NCI-H2196 treated with DMSO at 0.1 percent for 48 hours (cell line): ENCODE measurements around the gene HSPA5.
"Not testable (repeated sequence)": the region's sequence is repeated elsewhere in the genome, so short reads cannot be mapped to it uniquely, and the experiment has no call there.

Source experiments
- DNase-seq: peaks from one replicate; lab custom pipeline; 2025; ENCODE audit not compliant: unreplicated experiment; lab: John Stamatoyannopoulos, UW

HSPA5 gene

DNA sequence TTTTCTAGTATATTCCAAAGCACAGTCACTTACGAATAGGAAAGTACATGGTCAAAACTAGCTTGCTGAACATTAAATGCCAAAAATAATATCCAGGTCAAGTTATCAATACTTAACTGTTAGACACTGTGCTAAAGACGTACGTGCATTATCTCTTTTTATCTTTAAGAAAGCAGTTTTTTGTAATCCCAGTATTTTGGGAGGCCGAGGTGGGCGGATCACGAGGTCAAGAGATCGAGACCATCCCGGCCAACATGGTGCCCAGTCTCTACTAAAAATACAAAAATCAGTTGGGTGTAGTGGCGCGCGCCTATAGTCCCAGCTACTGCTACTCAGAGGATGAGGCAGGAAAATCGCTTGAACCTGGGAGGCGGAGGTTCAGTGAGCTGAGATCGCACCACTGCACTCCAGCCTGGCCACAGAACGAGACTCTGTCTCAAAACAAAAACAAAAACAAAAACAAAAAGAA is 2.7 kb upstream of the HSPA5 start:
- DNase-seq: no peak

GRCh38 chr9:125241863-125242739 is 958 bp upstream of the HSPA5 start:
- DNase-seq: no peak

DNA sequence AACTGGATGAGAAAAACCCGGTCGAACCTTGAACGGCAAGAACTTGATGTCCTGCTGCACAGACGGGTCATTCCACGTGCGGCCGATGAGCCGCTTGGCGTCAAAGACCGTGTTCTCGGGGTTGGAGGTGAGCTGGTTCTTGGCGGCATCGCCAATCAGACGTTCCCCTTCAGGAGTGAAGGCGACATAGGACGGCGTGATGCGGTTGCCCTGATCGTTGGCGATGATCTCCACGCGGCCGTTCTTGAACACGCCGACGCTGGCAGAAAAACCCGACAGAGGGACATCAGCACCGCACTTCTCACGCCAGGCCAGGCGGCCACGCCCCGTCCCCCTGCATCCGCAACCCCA is 519 bp downstream of the HSPA5 start:
- no peak for DNase-seq

DNA sequence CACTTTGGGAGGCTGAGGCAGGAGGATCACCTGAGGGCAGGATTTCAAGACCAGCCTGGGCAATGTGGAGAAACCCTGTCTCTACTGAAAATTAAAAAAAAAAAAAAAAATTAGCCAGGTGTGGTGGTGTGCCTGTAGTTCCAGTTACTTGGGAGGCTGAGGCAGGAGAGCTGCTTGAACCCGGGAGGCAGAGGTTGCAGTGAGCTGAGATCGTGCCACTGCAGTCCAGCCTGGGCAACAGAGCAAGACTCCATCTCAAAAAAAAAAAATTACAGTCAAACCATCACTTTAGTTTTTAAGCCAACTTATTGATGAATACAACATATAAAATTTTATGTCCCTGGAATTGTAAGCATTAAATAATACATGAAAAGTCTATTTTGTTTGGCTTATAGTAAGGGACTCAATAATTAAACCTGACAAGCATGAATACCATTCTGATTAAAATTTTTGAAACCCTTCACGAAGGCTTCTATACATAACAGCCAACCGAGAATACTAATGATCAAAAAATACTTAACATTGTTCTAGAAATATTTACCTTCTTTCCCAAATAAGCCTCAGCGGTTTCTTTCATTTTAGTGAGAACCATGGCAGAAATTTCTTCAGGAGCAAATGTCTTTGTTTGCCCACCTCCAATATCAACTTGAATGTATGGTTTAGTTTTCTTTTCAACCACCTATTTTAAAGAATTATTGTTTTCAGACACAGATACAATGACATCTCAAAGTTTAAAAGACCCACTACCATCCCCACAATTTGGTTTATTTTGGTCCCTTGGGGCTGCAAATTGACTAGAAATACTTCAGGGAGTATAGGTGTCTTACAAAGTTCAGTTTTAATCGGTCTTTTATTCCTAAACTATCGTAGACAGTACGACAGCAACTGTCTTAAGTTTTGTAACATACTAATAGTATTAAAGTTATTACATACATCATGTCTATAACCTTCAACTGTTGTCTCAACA is 1.2 kb downstream of the HSPA5 start:
- no peak for DNase-seq

- no peak for DNase-seq
Measured at GRCh38 chr9:125238915-125239446, 2.2 kb downstream of the HSPA5 start.

DNA sequence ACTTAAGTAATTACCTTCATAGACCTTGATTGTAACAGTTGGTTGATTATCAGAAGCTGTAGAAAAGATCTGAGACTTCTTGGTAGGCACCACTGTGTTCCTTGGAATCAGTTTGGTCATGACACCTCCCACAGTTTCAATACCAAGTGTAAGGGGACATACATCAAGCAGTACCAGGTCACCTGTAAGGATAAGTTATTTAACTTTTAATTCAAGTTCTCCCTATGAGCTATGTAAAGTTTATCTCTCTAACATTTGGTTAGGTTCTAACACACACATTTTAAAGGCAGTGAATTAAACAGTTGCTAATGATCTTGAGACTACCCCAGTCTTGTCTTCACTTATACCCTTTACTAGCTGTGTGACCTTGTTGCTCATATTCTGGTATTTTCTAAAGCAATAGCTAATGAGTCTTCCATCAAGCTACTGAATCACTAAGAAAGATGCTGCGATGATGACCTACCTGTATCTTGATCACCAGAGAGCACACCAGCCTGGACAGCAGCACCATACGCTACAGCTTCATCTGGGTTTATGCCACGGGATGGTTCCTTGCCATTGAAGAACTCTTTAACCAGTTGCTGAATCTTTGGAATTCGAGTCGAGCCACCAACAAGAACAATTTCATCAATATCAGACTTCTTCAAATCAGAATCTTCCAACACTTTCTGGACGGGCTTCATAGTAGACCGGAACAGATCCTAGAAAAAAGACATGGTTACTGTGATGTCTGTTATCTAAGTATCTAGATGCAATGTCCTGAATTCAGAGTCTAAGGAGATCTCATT is 2.8 kb downstream of the HSPA5 start:
- DNase-seq: no peak

DNA sequence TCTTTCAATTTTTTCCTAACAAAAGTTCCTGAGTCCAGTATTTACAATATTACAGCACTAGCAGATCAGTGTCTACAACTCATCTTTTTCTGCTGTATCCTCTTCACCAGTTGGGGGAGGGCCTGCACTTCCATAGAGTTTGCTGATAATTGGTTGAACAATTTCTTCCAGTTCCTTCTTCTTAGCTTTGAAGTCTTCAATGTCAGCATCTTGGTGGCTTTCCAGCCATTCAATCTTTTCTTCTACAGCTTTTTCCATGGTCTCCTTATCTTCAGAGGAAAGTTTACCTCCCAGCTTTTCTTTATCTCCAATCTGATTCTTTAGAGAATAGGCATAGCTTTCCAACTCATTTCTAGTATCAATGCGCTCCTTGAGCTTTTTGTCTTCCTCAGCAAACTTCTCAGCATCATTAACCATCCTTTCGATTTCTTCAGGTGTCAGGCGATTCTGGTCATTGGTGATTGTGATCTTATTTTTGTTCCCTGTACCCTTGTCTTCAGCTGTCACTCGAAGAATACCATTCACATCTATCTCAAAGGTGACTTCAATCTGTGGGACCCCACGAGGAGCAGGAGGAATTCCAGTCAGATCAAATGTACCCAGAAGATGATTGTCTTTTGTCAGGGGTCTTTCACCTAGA is 4.5 kb downstream of the HSPA5 start:
- DNase-seq: not testable (repeated sequence)

GRCh38 chr9:125235804-125236519 is 5.2 kb downstream of the HSPA5 start:
- DNase-seq: no peak

DNA sequence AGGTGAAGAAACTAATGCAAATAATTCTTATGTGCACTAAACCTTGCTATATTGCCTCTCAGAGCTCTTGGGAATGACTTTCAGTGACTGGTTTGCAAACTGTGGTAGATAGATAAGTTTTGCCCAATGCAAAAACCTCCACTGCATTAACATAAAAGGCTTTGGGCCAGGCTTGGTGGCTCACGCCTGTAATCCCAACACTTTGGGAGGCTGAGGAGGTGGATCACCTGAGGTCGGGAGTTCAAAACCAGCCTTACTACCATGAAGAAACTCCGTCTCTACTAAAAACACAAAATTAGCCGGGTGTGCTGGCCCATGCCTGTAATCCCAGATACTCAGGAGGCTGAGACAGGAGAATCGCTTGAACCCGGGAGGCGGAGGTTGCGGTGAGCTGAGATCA is 7.0 kb downstream of the HSPA5 start:
- DNase-seq: not testable (repeated sequence)

DNA sequence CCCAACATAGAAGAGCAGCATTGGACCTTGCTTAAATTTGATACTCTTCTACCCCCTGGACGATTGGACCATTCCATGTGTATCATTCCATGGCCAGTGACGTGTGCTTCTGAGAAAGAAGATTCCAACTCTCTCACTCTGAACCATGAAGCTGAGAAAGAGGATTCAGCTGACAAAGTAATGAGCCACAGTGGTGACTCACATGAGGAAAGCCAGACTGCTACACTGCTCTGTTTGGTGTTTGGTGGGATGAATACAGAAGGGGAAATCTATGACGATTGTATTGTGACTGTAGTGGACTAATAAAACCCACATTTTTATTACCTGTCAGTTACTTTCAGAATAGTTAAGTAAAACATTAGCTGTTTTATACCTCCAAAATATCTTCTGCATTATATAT is 7.5 kb downstream of the HSPA5 start:
- no peak for DNase-seq

DNA sequence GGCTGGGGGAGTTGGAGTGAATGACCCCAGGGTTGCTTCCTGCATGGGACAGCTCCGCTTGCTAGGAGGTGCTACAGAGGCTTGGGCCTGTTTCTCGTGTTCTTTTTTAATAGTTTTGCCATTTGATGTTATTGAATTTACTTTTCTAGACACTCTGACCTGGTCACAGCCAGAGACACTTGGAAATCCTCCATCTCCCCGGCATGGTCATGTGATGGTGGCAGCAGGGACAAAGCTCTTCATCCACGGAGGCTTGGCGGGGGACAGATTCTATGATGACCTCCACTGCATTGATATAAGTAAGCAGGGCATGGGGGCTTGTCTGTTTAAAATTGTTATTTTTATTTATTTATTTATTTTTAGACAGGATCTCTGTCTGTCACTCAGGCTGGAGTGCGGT is 13.4 kb downstream of the HSPA5 start:
- DNase-seq: no peak

- DNase-seq: not testable (repeated sequence)
Measured at GRCh38 chr9:125224858-125225257, 16.3 kb downstream of the HSPA5 start.

DNA sequence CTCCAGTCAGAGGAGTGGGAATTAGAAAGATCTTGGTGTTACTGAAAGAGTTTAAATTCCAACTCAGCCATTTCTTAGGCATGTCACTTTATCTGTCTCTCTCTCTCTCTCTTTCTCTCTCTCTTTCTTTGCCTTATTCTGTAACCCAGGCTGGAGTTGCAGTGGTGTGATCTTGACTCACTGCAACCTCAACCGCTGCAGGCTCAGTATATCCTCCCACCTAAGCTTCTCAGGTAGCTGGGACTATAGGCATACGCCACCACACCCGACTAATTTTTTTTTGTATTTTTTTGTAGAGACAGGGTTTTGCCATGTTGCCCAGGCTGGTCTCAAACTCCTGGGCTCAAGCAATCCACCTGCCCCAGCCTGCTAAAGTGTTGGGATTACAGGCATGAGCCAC is 22.5 kb downstream of the HSPA5 start:
- no peak for DNase-seq

- no peak for DNase-seq
Measured at GRCh38 chr9:125214186-125214585, 27.0 kb downstream of the HSPA5 start.

- DNase-seq: no peak
Measured at GRCh38 chr9:125204477-125204876, 36.7 kb downstream of the HSPA5 start.

GRCh38 chr9:125202846-125203618 is 38.1 kb downstream of the HSPA5 start:
- DNase-seq: no peak

DNA sequence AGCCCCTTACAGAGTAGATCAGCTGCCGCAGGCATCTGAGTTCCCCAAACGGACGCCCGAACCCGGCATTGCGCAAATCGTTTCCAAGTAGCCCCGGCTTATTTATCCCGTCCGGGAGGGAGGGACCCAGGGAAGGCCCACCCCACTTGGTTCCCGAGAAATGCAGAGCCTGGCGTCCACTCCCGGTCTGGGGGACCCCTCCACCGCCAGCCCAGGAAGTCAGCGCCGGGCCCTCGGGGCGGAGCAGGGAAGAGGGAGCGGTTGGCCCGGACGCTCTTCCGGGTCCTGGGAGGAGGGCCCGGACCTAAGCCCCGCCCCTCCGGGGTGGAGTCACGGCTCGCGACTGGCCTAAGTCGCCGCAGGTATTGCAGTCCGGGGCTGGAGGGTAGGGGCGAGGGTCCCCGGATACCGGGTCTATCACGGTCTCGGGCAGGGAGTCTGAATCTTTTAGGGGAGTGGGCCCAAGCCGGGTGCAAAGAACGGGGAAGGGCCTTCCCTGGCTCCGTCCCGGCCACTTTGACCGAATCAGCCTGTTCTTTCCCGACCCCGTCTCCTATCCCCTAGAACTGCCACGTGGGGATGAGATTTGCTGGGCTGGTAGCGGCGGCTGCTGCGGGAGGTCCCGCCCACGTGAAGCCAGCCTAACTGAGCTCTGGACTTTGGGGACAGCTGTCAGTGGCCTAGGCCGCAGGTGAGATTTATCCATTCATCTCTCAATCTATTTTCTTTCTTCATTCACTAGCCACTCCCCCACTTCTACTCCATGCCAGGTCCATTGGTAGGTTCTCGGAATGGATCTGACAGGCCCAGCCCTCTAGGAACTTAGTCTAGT is 40.7 kb downstream of the HSPA5 start, which contains the start of gene RABEPK:
Gene RABEPK, plus strand, starts transcription at position 327 of the 832 bp plus-strand sequence. CDS start 2,472 bp downstream, outside the sequence.
- peak; percentile 71 for DNase-seq

- DNase-seq: not testable (repeated sequence)
Measured at GRCh38 chr9:125195591-125195990, 45.6 kb downstream of the HSPA5 start.
